ENCODE data around the gene AIF1. TPM values are rescaled to one million over a fixed set of nuclear protein-coding genes. Genes with fewer than 3 reads are reported as not detected.

AIF1 gene
- 10 to 100 TPM in 1 of 2 donors, 1 to 10 TPM in 1; 8.3 to 27.3 TPM for total RNA-seq

DNA sequence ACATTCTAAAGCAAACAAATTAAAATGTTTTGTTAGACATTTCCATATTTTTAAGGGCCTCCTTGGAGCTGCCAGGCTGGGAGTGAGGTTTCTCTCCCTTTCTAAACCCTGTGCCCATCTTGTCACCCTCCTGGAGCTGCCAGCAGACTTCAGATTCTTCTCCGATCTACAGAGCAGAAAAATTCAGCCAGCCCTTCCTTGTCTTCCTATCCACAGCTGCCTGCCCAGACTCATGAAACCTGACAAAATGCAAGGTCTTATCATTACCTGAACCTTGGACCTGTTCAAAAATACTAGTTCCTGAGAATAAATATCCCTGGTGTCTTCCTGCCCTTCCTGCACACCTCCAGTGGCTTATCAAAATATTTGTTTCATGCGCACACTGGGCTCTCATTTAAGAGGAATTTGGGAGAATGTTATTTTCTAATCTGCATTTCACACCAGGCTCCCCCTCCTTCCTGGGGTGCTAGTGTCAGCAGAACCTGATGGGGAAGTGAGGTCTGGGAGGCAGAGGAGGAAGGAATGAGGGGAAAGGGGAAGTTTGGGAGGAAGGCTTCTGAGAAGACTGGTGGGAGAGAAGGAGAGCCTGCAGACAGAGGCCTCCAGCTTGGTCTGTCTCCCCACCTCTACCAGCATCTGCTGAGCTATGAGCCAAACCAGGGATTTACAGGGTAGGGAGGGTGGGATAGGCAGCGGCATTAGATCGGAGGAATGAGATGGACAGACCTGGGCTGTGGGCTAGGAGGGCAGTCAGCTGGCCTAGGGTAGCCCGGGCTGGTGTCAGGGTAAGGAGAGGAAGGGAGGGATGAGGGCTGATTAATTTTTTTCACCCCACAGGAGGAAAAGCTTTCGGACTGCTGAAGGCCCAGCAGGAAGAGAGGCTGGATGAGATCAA, at the start of gene AIF1:
TSS of gene AIF1 (plus strand) at position 551 of the 895 bp plus-strand sequence. CDS start at position 647, 96 bp downstream.
- Histone ChIP-seq H3K27ac (peak within 1 kb of the TSS in 1 of 2 donors; percentile 40), H3K27me3 (no peaks in the 10 kb centered on the region), H3K4me1 (no peaks in the 10 kb centered on the region), H3K4me3 (peak within 1 kb of the TSS in 1 of 2 donors; percentile 22), H3K9me3 (no peaks in the 10 kb centered on the region), H3K36me3 (no peaks in the 10 kb centered on the region)
- no peak for DNase-seq (ENCODE audit: low spot score)
- TF ChIP-seq CTCF (IDR thresholded peaks at IDR 0.05) = no peak

DNA sequence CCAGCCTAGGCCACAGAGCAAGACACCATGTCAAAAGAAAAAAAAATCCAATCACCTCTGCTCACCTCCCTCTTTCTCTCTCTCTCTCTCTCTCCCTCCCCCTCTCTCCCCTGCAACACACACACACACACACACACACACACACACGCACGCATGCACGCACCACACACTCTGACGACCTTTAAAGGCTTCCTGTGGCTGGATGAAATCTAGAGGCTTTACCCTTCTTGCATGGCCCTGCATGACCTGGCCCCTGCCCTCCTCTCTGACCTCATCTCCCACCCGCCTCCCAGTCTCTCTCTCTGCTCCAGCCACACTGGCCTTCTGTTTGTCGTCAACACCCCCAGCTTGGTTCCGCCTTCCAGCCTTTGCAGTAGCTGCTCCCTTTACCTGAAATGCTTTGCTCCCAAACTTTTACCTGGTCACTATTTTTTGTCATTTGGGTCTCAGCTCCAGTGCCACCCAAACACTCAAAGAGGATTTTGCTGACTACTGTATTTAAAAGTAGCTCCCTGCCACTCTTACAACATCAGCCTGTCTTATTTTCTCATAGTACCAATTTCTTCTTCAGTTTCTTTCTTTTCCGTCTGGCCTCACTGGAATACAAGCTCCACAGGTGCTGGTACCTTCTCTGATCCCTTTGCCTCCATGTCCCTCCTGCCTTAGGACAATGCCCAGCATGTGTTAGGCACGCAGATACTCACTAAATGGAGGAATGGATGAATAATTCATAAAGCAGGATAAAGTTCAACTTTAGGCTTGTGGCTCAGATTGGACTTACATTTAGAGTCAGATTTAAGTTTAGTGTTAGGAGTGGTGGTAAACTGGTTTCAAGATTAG, 47.3 kb upstream of the AIF1 start:
- no peaks in the 10 kb centered on the region for H3K36me3 ChIP-seq
- H3K4me3 ChIP-seq = no peak overlapping the region
- no peaks in the 10 kb centered on the region for H3K27me3 ChIP-seq
- no peak for DNase-seq (ENCODE audit: low spot score)
- H3K27ac ChIP-seq = no peak overlapping the region
- TF ChIP-seq CTCF (IDR thresholded peaks at IDR 0.05) = no peak
- H3K4me1 ChIP-seq = no peaks in the 10 kb centered on the region
- H3K9me3 ChIP-seq = no peaks in the 10 kb centered on the region

DNA sequence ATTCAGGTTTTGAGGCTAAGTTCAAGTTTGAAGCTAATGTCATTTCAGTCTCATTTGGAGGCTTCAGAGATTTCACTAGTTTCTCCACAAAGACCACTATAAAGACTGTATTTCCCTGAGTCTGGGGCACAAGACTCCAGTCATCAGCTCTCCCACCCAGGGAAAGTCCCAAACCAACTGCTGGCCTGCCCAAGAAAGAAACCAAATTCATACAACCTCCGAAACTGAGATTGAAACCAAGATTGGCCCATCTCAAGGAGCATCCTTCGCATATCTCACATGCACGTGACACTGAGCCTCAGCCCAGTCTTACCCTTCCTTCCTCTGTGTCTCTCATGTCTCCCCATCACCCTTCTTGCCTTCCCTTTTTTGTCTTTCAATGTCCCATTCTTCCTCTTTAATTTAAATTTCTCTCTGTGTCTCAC, 46.5 kb upstream of the AIF1 start:
- DNase-seq (ENCODE audit: low spot score) = no peak

DNA sequence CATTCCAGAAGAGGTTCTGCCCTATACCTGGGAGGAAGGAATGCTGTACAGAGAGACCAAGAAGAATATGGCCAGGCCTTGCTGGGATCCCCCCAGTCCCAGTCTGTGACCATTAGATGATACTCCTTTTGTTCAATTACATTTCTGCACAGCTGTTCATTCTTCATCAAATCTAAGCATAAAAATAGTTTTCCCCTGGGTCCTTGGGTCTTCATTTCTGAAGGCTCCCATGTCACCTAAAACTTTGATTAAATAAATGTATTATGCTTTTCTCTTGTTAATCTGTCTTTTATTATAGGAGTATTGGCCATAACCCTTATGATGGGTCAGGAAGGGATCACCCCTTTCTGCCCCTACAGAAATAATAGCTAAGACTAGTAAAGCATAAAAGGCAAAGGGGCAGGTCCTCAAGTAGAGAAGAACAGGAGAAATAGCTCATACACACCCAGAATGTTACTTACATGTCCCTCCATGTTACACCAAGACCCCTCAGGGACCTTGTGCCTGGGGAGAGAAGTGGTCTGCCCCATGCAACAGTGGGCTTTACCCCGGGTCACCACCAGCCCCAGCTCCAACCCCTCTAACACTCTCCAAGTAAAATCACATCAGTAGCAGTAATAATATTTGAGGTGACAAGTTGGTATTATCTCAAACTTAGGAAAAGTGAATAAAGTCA, 45.0 kb upstream of the AIF1 start:
- Histone ChIP-seq H3K27ac (no peak overlapping the region), H3K4me1 (no peaks in the 10 kb centered on the region), H3K27me3 (no peaks in the 10 kb centered on the region), H3K36me3 (no peaks in the 10 kb centered on the region), H3K9me3 (no peaks in the 10 kb centered on the region), H3K4me3 (no peak overlapping the region)
- no peak for DNase-seq (ENCODE audit: low spot score)
- TF ChIP-seq CTCF (IDR thresholded peaks at IDR 0.05) = no peak

More for the DNA sequence above, 46.5 kb upstream of the AIF1 start:
- H3K27ac ChIP-seq = no peak overlapping the region
- H3K36me3 ChIP-seq = no peaks in the 10 kb centered on the region
- no peak for TF ChIP-seq CTCF (IDR thresholded peaks at IDR 0.05)
- no peaks in the 10 kb centered on the region for H3K4me1 ChIP-seq
- no peaks in the 10 kb centered on the region for H3K27me3 ChIP-seq
- no peaks in the 10 kb centered on the region for H3K9me3 ChIP-seq
- no peak overlapping the region for H3K4me3 ChIP-seq

DNA sequence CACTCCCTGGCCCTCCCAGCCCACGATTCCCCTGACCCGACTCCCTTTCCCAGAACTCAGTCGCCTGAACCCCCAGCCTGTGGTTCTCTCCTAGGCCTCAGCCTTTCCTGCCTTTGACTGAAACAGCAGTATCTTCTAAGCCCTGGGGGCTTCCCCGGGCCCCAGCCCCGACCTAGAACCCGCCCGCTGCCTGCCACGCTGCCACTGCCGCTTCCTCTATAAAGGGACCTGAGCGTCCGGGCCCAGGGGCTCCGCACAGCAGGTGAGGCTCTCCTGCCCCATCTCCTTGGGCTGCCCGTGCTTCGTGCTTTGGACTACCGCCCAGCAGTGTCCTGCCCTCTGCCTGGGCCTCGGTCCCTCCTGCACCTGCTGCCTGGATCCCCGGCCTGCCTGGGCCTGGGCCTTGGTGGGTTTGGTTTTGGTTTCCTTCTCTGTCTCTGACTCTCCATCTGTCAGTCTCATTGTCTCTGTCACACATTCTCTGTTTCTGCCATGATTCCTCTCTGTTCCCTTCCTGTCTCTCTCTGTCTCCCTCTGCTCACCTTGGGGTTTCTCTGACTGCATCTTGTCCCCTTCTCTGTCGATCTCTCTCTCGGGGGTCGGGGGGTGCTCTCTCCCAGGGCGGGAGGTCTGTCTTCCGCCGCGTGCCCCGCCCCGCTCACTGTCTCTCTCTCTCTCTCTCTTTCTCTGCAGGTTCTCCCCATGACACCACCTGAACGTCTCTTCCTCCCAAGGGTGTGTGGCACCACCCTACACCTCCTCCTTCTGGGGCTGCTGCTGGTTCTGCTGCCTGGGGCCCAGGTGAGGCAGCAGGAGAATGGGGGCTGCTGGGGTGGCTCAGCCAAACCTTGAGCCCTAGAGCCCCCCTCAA, 42.8 kb upstream of the AIF1 start, which contains the start of gene LTA:
TSS of gene LTA (plus strand) at position 249 of the 871 bp plus-strand sequence. CDS start at position 703, 454 bp downstream.
- Histone ChIP-seq H3K27ac (no peak within 1 kb of the TSS), H3K4me3 (no peak within 1 kb of the TSS), H3K27me3 (no peaks in the 10 kb centered on the region), H3K36me3 (no peaks in the 10 kb centered on the region), H3K9me3 (no peaks in the 10 kb centered on the region), H3K4me1 (no peaks in the 10 kb centered on the region)
- TF ChIP-seq CTCF (IDR thresholded peaks at IDR 0.05) = no peak
- no peak for DNase-seq (ENCODE audit: low spot score)

Data from right atrium auricular region (tissue), 2 donors.